Neural cell (in vitro differentiated cells): ENCODE data around the gene SLX4. TPM values are rescaled to one million over a fixed set of nuclear protein-coding genes. Genes with fewer than 3 reads are reported as not detected.

ENCODE experiments used
- H2AFZ ChIP-seq: fragments of 200-600, 300-800 bp; sonication (generic), shearing (Covaris generic); 2 replicates; pipeline ENCODE4 v1.6.0; 2014; ENCODE audit warnings: low read depth, mild to moderate bottlenecking, antibody characterized with exemption, low read length, moderate library complexity
- H3F3A ChIP-seq: fragments of 200-600 bp; shearing (Covaris generic); 2 replicates; pipeline ENCODE4 v1.6.1; 2016; ENCODE audit warnings: mild to moderate bottlenecking, moderate library complexity, mixed read lengths, antibody characterized with exemption, low read length; ENCODE audit not compliant: insufficient read depth, poor library complexity, severe bottlenecking
- H3K27ac ChIP-seq: fragments of 200-600, 300-800 bp; sonication (generic), shearing (Covaris generic); 2 replicates; pipeline ENCODE4 v1.5.1; 2014; ENCODE audit warnings: mild to moderate bottlenecking, low read length, moderate library complexity
- H3K27me3 ChIP-seq: fragments of 300-800, 200-600 bp; sonication (generic), shearing (Covaris generic); 2 replicates; pipeline ENCODE4 v1.6.0; 2014; ENCODE audit warnings: mild to moderate bottlenecking, low read depth, low read length, moderate library complexity; ENCODE audit not compliant: insufficient read depth
- H3K36me3 ChIP-seq: fragments of 300-800, 200-600 bp; sonication (generic), shearing (Covaris generic); 2 replicates; pipeline ENCODE4 v1.5.1; 2014; ENCODE audit warnings: mild to moderate bottlenecking, antibody characterized with exemption, low read length, moderate library complexity; ENCODE audit not compliant: insufficient read depth
- H3K4me2 ChIP-seq: fragments of 300-800, 200-600 bp; sonication (generic), shearing (Covaris generic); 2 replicates; pipeline ENCODE4 v1.6.0; 2014; ENCODE audit warnings: mild to moderate bottlenecking, low read length
- H3K4me3 ChIP-seq: fragments of 300-800, 200-600 bp; sonication (generic), shearing (Covaris generic); 2 replicates; pipeline ENCODE4 v1.5.1; 2014; ENCODE audit warnings: mild to moderate bottlenecking, low read length, moderate library complexity
- H3K79me2 ChIP-seq: fragments of 200-600 bp; shearing (Covaris generic); replicated peaks from 2 replicates; pipeline ENCODE4 v1.6.0; 2014; ENCODE audit warnings: mild to moderate bottlenecking, low read length, moderate library complexity; ENCODE audit not compliant: insufficient read depth
- H3K9ac ChIP-seq: fragments of 300-800, 200-600 bp; sonication (generic), shearing (Covaris generic); 2 replicates; pipeline ENCODE4 v1.6.1; 2016; ENCODE audit warnings: mild to moderate bottlenecking, low read length, mixed read lengths
- H3K9me2 ChIP-seq: fragments of 200-600 bp; shearing (Covaris generic); 2 replicates; pipeline ENCODE4 v1.6.1; 2016; ENCODE audit warnings: mild to moderate bottlenecking, low read length, mixed read lengths; ENCODE audit not compliant: insufficient read depth
- H3K9me3 ChIP-seq: fragments of 200-600, 300-800 bp; sonication (generic), shearing (Covaris generic); 2 replicates; pipeline ENCODE4 v1.6.1; 2016; ENCODE audit warnings: mild to moderate bottlenecking, mixed run types, low read length, moderate library complexity, mixed read lengths
- H4K20me1 ChIP-seq: fragments of 200-600 bp; shearing (Covaris generic); 2 replicates; pipeline ENCODE4 v1.6.1; 2016; ENCODE audit warnings: mild to moderate bottlenecking, mixed run types; ENCODE audit not compliant: insufficient read depth
- EP300 ChIP-seq: fragments of 450-650 bp; conservative IDR thresholded peaks from 2 replicates; pipeline ENCODE4 v1.6.1; 2014; ENCODE audit warnings: antibody characterized with exemption, mild to moderate bottlenecking, moderate library complexity; ENCODE audit not compliant: poor library complexity, severe bottlenecking
- EZH2 ChIP-seq: fragments of 200-600, 300-800 bp; shearing (Covaris generic), sonication (generic); IDR thresholded peaks from 2 replicates; pipeline ENCODE4 v1.6.1; 2014; ENCODE audit warnings: antibody characterized with exemption, low read length, borderline replicate concordance, mild to moderate bottlenecking; ENCODE audit not compliant: insufficient read depth, poor library complexity, severe bottlenecking
- MXI1 ChIP-seq: fragments of 450-650 bp; conservative IDR thresholded peaks from 2 replicates; pipeline ENCODE4 v1.6.1; 2014; ENCODE audit warnings: antibody characterized with exemption, mild to moderate bottlenecking; ENCODE audit not compliant: poor library complexity, severe bottlenecking
- POLR2AphosphoS5 ChIP-seq: IDR thresholded peaks from 2 replicates; pipeline ENCODE4 v1.6.1; 2012
- RAD21 ChIP-seq: fragments of 450-650 bp; conservative IDR thresholded peaks from 2 replicates; pipeline ENCODE4 v1.6.1; 2014; ENCODE audit warnings: antibody characterized with exemption, mild to moderate bottlenecking, moderate library complexity
- REST ChIP-seq: IDR thresholded peaks from 2 replicates; pipeline ENCODE4 v1.6.1; 2012; ENCODE audit warnings: borderline replicate concordance
- SMC3 ChIP-seq: fragments of 450-650 bp; conservative IDR thresholded peaks from 2 replicates; pipeline ENCODE4 v1.6.1; 2014; ENCODE audit warnings: antibody characterized with exemption, mild to moderate bottlenecking, moderate library complexity; ENCODE audit not compliant: poor library complexity
- TAF1 ChIP-seq: IDR thresholded peaks from 2 replicates; pipeline ENCODE4 v1.6.1; 2012; ENCODE audit warnings: low read depth
- polyA plus RNA-seq: library from polyadenylated mRNA; depleted of rRNA; stranded (reverse); fragments of >200 nt; gene quantifications from 2 replicates; pipeline ENCODE4 v1.2.3, GENCODE V29; 2014
- TF ChIP-seq, protein P1 (sequence below): fragments of 450-650 bp; IDR thresholded peaks from 2 replicates; pipeline ENCODE4 v1.5.1; 2014; ENCODE audit warnings: antibody characterized with exemption, mild to moderate bottlenecking, moderate library complexity; ENCODE audit not compliant: poor library complexity, severe bottlenecking

SLX4 gene
- polyA plus RNA-seq, 1 donor from 2014 or later, result 2.9 TPM

GRCh38 chr16:3646348-3646920 is 35.0 kb upstream of the SLX4 start:
- no peaks in the 10 kb centered on the region for H3K27me3 ChIP-seq
- no peaks in the 10 kb centered on the region for H3K79me2 ChIP-seq
- H3K9me2 ChIP-seq, result no peaks in the 10 kb centered on the region
- no peaks in the 10 kb centered on the region for H3F3A ChIP-seq
- no peak overlapping the region for H3K27ac ChIP-seq
- no peaks in the 10 kb centered on the region for H3K36me3 ChIP-seq
- H4K20me1 ChIP-seq, result no peaks in the 10 kb centered on the region
- no peak overlapping the region for H2AFZ ChIP-seq
- H3K9me3 ChIP-seq, result no peaks in the 10 kb centered on the region
- TF ChIP-seq, protein P1, sequence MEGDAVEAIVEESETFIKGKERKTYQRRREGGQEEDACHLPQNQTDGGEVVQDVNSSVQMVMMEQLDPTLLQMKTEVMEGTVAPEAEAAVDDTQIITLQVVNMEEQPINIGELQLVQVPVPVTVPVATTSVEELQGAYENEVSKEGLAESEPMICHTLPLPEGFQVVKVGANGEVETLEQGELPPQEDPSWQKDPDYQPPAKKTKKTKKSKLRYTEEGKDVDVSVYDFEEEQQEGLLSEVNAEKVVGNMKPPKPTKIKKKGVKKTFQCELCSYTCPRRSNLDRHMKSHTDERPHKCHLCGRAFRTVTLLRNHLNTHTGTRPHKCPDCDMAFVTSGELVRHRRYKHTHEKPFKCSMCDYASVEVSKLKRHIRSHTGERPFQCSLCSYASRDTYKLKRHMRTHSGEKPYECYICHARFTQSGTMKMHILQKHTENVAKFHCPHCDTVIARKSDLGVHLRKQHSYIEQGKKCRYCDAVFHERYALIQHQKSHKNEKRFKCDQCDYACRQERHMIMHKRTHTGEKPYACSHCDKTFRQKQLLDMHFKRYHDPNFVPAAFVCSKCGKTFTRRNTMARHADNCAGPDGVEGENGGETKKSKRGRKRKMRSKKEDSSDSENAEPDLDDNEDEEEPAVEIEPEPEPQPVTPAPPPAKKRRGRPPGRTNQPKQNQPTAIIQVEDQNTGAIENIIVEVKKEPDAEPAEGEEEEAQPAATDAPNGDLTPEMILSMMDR, result no peak
- TF ChIP-seq EP300 (no peak), SMC3 (no peak), MXI1 (no peak), TAF1 (no peak), RAD21 (no peak), POLR2AphosphoS5 (no peak), REST (no peak), EZH2 (no peak)
- no peak overlapping the region for H3K4me3 ChIP-seq
- H3K4me2 ChIP-seq, result no peak overlapping the region
- H3K9ac ChIP-seq, result no peak overlapping the region

DNA sequence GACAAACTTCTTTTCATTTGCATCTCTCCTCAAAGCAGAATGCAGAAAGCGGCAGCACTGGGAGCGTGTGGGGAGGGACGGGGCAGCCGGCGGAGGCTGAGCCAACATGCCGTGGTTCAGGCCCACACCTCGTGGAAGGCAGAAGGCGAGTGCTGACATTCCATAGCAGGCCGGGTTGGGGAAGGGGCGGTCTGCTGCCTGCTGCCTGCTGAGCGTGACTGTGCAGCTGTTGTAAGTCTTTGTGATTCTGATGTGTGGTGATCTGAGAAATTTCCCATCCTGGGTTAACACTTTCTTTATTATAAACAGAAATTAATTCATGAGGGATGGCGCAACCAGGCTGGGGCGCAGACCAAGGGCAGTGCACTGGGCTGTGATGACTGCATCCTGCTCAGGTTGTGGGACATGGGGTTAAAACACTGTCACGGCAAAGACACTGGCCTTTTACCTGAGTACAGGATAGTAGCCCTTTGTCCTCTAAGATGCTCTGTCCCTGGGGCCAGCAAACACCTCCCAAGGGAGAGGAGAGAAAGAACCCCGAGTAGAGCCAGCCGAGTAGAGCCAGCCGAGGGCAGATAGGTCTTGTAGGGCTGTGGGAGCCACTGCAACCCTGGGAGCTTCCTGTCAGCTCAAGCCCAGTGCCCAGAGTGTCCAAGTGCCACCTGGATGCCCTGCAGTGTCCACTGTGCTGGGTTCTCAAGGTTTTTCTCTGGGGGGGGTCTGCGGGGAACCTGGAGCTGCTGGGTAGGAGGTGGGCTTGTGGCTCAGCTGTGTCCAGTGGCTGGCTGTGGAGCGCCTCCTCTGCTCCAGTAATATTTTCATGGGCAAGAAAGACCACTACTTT is 34.3 kb upstream of the SLX4 start:
- Histone ChIP-seq H3K27ac (peak overlapping the region; percentile 20), H3K27me3 (no peaks in the 10 kb centered on the region), H2AFZ (no peak overlapping the region), H3K4me2 (no peak overlapping the region), H3K9ac (peak overlapping the region; percentile 17), H3F3A (no peaks in the 10 kb centered on the region), H4K20me1 (no peaks in the 10 kb centered on the region), H3K79me2 (no peaks in the 10 kb centered on the region), H3K4me3 (peak overlapping the region; percentile 3), H3K36me3 (no peaks in the 10 kb centered on the region), H3K9me3 (no peaks in the 10 kb centered on the region), H3K9me2 (no peaks in the 10 kb centered on the region)
- TF ChIP-seq TAF1 (no peak), MXI1 (peak; percentile 32), POLR2AphosphoS5 (peak; percentile 32), REST (no peak), EZH2 (no peak), SMC3 (no peak), EP300 (no peak)
- TF ChIP-seq, protein P1, result no peak
